Stimulated activated memory B cell treated with anti-CD40 and anti-IgM and Interleukin-4, amounts not matched to agents 10 μg/mL and 1 μg/mL and 100 μg/mL, for 72 hours (primary cell): Measurements from ENCODE around the gene WNT5A.

Experiments
- ATAC-seq: fragments of 150-1000 bp; cut with Tn5 transposase; 2 replicates; pipeline ENCODE4 v1.10.0; 2021
- H3K27ac Mint-ChIP-seq: one replicate; pipeline ENCODE4 v1.8.0; 2022; ENCODE audit warnings: mild to moderate bottlenecking, mixed read lengths
- H3K27me3 Mint-ChIP-seq: one replicate; pipeline ENCODE4 v1.8.0; 2022; ENCODE audit warnings: mixed read lengths
- H3K36me3 Mint-ChIP-seq: one replicate; pipeline ENCODE4 v1.8.0; 2022; ENCODE audit warnings: mixed read lengths
- H3K4me1 Mint-ChIP-seq: one replicate; pipeline ENCODE4 v1.8.0; 2022; ENCODE audit warnings: mixed read lengths
- H3K4me3 Mint-ChIP-seq: one replicate; pipeline ENCODE4 v1.8.0; 2022; ENCODE audit warnings: mild to moderate bottlenecking, moderate library complexity, mixed read lengths
- H3K9me3 Mint-ChIP-seq: one replicate; pipeline ENCODE4 v1.8.0; 2022; ENCODE audit warnings: mixed read lengths

WNT5A gene

GRCh38 chr3:55490276-55490913, 3.3 kb upstream of the WNT5A start:
- H3K4me1 Mint-ChIP-seq = peaks cover 34% of the 10 kb centered on the region
- H3K9me3 Mint-ChIP-seq = no peaks in the 10 kb centered on the region
- no peaks in the 10 kb centered on the region for H3K36me3 Mint-ChIP-seq
- peaks cover 53% of the 10 kb centered on the region for H3K27me3 Mint-ChIP-seq
- no peak for ATAC-seq
- no peak overlapping the region for H3K27ac Mint-ChIP-seq
- no peak overlapping the region for H3K4me3 Mint-ChIP-seq

DNA sequence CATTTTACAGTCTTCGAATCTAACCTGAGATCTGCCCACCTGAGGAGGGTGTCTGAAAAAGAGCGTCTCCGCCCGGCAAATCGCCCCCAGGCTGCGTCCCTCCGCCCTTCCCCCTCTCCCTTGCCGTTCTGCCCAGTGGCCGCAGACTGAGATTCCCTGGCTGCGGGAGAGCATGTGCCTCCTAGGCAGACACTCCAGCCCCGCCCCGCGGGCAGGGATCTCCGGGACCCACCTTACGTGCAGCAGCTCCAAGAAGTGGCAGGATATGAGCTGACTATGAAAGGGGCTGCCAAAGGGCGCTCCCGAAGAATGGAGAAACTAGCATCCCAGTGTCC, 2.7 kb upstream of the WNT5A start:
- H3K27me3 Mint-ChIP-seq = peaks cover 59% of the 10 kb centered on the region
- no peaks in the 10 kb centered on the region for H3K9me3 Mint-ChIP-seq
- no peaks in the 10 kb centered on the region for H3K36me3 Mint-ChIP-seq
- no peak overlapping the region for H3K4me3 Mint-ChIP-seq
- no peak for ATAC-seq
- peaks cover 38% of the 10 kb centered on the region for H3K4me1 Mint-ChIP-seq
- H3K27ac Mint-ChIP-seq = no peak overlapping the region

GRCh38 chr3:55488398-55489055, 1.4 kb upstream of the WNT5A start:
- no peak for ATAC-seq
- no peaks in the 10 kb centered on the region for H3K36me3 Mint-ChIP-seq
- peaks cover 40% of the 10 kb centered on the region for H3K4me1 Mint-ChIP-seq
- peaks cover 72% of the 10 kb centered on the region for H3K27me3 Mint-ChIP-seq
- peak overlapping the region; percentile 57 for H3K4me3 Mint-ChIP-seq
- H3K27ac Mint-ChIP-seq = no peak overlapping the region
- no peaks in the 10 kb centered on the region for H3K9me3 Mint-ChIP-seq

DNA sequence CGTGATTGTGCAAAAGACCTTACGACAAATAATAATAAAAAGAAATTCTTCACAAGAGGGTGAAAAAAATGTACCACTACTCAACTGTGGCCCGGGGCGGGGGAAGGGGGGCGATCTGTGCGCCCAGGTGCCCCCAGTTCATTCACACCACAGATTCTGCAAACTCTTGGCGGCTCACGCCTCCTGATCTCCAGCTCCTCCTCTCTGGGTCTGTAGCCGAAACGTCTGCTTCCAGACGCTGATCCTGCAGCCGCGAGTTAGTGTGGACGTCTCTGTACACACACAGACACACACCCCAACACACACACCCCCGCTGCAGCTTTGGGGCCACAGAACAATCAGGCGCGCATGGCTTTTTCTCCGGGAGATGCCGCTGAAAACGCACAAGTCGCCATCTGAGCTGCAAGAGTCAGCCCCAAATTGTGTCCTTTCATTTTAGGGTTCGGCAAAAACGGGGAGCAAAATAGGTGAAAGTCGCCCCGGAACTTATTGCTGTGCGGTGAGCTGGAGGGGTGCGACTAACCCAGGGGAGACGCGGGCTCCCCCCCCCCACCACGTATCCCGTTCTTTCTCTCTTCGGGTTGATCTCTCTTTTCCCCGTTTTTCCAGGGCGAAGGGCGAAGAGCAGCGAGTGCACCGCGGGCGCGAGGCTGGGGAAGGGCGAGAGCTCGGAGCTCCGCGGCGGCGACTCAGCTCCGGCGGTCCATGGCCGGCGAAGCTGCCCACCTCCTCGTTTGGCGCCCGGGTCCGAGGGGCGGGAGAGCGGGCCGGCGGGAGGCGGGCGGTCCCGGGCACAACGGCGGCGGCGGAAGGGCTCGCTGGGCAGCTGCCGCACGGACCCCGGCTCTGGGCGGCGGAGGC, 505 bp upstream of the WNT5A start:
- no peak for ATAC-seq
- Mint-ChIP-seq H3K36me3 (no peaks in the 10 kb centered on the region), H3K4me3 (peak overlapping the region; percentile 71), H3K27ac (no peak overlapping the region), H3K4me1 (peaks cover 44% of the 10 kb centered on the region), H3K27me3 (peaks cover 81% of the 10 kb centered on the region), H3K9me3 (no peaks in the 10 kb centered on the region)

DNA sequence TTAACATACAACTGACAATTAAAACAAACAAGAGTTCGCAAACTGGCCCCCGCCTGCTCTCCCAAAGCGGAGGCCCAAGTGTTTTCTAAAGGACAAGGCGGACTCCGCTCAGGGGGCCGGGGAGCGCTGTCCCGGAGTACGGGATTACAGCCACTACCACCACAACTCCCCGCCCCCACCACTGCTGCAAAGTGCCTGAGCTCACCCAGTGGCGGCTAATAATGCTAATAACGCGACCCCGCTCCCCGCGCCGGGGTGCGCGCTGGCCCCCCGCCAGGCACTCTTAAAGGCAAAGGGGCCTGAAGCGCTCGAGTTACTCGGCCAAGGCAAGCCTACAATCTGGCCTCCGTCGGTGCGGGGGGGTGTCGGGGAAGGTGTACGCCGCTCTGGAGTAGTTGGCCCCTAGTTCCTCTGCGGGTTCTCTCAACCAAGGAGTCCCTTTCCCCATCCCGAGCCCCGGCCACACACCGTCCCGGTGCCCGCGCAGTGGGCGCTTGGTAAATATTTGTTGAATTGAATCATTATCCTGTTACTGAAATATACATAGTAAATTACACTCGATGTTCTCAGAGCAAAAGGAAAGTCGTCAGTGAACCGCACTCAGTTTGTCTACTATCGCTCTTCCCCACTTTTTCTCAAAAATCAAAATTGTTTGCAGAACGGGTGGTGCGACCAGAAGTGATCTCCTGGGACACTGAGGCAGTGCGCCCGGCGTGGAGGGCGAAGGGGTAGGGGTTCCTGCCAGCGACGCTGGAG, 827 bp downstream of the WNT5A start:
- H3K27ac Mint-ChIP-seq = no peak overlapping the region
- no peak for ATAC-seq
- peaks cover 44% of the 10 kb centered on the region for H3K4me1 Mint-ChIP-seq
- H3K36me3 Mint-ChIP-seq = no peaks in the 10 kb centered on the region
- peak overlapping the region; percentile 70 for H3K4me3 Mint-ChIP-seq
- peaks cover 94% of the 10 kb centered on the region for H3K27me3 Mint-ChIP-seq
- no peaks in the 10 kb centered on the region for H3K9me3 Mint-ChIP-seq

DNA sequence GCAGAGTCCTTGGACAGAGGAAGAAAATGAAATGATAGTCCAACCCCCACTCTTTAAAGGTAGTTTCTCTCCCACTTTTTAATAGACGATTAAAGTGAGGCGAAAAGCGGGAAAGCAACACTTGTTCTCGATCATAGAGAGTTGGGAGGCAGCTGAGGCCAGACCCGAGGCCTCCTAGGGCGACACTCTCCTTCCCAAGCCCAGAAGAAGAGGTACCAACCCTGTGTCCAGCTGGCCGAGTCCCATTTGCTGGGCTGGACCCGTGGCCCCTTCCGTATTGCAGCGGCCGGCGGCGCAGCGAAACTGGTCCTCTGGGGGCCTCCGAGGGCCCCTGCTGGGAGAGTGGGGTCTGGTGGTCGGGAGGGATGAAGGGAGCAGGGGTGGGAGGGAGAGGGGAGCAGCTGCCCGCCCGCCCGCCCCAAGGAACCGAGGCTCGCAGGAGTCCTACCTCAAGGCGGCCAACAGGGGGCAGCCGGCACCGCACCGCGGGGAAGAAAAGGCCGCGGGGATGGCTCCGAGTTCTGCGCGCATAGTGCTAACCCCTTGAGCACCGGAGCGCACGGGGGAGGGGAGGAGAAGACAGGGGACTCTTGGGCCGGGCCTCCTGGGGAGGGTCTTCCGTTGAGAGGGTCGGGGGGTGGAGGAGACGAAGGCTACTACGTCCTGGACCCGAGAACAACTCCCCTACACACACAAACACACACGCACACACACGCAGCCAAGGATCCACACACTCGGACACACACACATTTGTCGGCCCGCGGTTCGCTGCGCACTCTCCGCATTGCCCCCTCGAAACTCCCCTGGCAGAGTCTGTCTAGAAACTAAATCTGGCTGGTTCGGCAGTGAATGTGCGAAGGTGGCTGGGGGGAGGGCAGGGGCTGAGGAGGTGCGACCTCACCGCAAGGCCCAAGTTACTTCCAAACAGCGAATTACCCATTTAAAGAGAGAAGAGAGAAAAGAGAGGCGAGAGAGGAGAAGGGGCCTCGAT, 2.0 kb downstream of the WNT5A start:
- Mint-ChIP-seq H3K4me1 (peaks cover 44% of the 10 kb centered on the region), H3K27ac (no peak overlapping the region), H3K27me3 (peaks cover 100% of the 10 kb centered on the region), H3K9me3 (no peaks in the 10 kb centered on the region), H3K4me3 (no peak overlapping the region), H3K36me3 (no peaks in the 10 kb centered on the region)
- ATAC-seq = no peak

DNA sequence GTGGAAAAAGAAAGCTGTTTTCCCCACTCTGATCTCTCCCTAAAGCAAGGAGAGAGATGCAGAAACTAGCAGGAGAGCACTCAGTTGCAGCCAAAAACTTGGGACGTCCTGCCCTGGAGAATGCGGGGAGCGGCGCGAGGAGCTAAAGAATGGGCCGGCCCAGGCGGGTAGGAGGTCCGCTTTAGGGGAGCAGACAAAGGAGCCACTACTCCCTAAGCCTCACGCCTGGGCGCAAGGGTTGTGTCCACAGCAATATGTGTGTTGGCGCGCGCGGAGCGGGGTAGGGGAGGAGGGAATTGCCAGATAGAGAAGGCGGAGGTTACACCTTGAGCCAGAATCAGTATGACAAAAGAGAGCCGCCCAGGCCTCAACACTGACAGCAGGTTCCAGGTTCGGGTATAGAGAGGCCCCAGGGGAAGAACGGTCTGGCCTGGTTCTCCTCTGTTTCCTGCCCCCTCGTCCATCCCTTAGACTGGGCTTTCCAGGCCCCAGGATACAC, 2.9 kb downstream of the WNT5A start:
- Mint-ChIP-seq H3K27ac (no peak overlapping the region), H3K4me3 (no peak overlapping the region), H3K27me3 (peaks cover 99% of the 10 kb centered on the region), H3K36me3 (no peaks in the 10 kb centered on the region), H3K9me3 (no peaks in the 10 kb centered on the region), H3K4me1 (peaks cover 38% of the 10 kb centered on the region)
- no peak for ATAC-seq

GRCh38 chr3:55483196-55484095, 3.7 kb downstream of the WNT5A start:
- no peak for ATAC-seq
- H3K9me3 Mint-ChIP-seq = no peaks in the 10 kb centered on the region
- H3K27me3 Mint-ChIP-seq = peaks cover 93% of the 10 kb centered on the region
- H3K27ac Mint-ChIP-seq = no peak overlapping the region
- peaks cover 32% of the 10 kb centered on the region for H3K4me1 Mint-ChIP-seq
- no peak overlapping the region for H3K4me3 Mint-ChIP-seq
- H3K36me3 Mint-ChIP-seq = no peaks in the 10 kb centered on the region

- no peaks in the 10 kb centered on the region for H3K36me3 Mint-ChIP-seq
- no peak for ATAC-seq
- H3K4me3 Mint-ChIP-seq = no peak overlapping the region
- peaks cover 85% of the 10 kb centered on the region for H3K27me3 Mint-ChIP-seq
- H3K9me3 Mint-ChIP-seq = no peaks in the 10 kb centered on the region
- H3K27ac Mint-ChIP-seq = no peak overlapping the region
- H3K4me1 Mint-ChIP-seq = peaks cover 29% of the 10 kb centered on the region
Observed at GRCh38 chr3:55482496-55483195, 4.5 kb downstream of the WNT5A start.

DNA sequence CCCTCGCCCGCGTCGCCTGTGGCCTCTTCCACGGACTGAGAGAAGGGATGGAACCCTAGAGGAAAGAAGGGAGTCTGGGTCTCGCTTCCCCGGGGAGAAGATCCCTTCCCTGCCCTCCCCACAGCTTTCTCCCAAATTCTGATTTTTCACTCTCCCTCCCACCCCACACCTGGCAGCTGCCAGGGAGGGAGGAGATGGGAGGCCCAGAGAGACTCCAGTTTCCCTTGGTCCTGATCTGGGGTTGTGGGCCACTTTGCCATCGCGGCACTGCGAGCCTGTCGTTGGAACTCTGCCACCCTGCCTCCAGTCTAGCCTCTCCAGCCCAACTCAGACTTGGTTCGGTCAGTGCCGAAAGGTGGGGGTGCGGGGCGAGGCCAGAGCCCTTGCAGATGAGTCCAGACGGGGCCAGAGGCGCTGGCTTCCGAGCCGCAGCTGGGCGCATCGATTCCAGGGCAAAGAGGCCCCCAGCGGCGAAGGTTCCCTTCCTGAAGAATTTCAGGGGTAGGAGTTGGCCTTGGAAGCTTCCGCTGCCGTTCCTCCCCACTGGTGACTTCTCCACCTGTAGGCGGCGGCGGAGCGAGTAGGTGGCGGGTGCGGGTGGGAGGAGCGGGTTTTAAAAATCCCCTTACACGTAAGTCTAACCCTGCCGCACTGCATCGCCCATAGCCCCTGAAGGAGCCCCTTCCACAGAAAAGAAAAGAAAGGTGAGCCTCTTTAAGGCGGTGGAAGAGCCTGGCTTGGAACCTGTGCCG, 5.2 kb downstream of the WNT5A start:
- Mint-ChIP-seq H3K9me3 (no peaks in the 10 kb centered on the region), H3K27me3 (peaks cover 77% of the 10 kb centered on the region), H3K27ac (no peak overlapping the region), H3K36me3 (no peaks in the 10 kb centered on the region), H3K4me1 (peaks cover 23% of the 10 kb centered on the region), H3K4me3 (no peak overlapping the region)
- ATAC-seq = no peak

DNA sequence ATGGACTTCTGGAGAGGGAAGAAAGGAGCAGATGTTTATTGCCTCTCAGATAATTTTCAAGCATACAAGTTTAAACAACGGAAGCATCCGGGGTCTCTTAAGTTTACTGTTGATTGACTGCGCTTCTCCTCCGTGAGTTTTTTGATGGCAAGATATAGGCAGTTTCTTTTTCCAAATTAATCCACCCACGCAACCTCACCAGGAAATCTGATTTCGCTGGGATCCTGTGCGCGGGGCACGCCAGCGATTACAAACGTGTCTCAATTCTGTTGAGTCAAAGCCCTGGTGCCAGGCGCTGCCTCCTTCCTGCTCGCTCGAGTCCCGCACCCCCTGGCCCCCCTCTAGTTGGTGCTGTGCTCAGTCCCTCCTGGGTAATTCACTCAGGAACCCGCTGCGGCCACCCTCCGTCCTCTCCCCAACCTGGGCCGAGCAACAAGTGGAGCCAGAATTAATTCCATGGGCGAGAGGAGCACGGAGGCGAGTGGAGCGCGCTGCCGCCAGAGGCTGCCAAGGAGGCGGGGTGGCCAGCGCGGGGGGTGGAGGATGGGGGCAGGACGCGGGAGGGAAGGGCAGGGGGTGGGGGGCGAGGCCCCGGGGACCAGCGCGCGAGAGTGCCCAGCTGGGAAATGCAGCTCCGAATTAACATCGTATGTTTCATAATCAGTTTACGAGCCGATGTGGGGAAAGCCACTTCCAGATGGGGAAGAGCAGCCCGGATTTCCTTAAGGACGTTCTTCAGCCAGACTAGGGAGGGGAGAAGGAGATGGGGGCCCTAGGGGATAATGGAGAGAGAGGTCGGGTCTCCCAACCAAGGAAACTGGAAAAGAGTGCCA, 6.0 kb downstream of the WNT5A start:
- no peaks in the 10 kb centered on the region for H3K9me3 Mint-ChIP-seq
- H3K4me1 Mint-ChIP-seq = peaks cover 16% of the 10 kb centered on the region
- no peak overlapping the region for H3K27ac Mint-ChIP-seq
- ATAC-seq = no peak
- H3K4me3 Mint-ChIP-seq = no peak overlapping the region
- no peaks in the 10 kb centered on the region for H3K36me3 Mint-ChIP-seq
- H3K27me3 Mint-ChIP-seq = peaks cover 69% of the 10 kb centered on the region
